Panc1 (cell line): Measurements from ENCODE around the gene DGCR6L.

Experiments
- CTCF ChIP-seq: fragments of 450-650 bp; IDR thresholded peaks from 2 replicates; pipeline ENCODE4 v1.5.1; 2017; ENCODE audit warnings: mild to moderate bottlenecking
- POLR2AphosphoS5 ChIP-seq: IDR thresholded peaks from 2 replicates; pipeline ENCODE4 v1.6.1; 2012; ENCODE audit warnings: mild to moderate bottlenecking, low read depth, low read length, moderate library complexity

GRCh38 chr22:20316844-20317401 is 2.9 kb downstream of the DGCR6L start:
- TF ChIP-seq POLR2AphosphoS5 (no peak), CTCF (no peak)
